Stimulated activated CD4-positive, alpha-beta T cell treated with anti-CD3 and anti-CD28 coated beads, Interleukin-12 subunit alpha, Interleukin-12 subunit beta, amount 100 ng/mL, for 24 hours (primary cell): ENCODE data around the gene TAOK1.

Source experiments
- DNase-seq, 2 experiments: peaks; one replicate each; pipeline ENCODE4 v3.0.0-alpha.2; 2020; ENCODE audit warnings: low read depth in 2 of 2

The TAOK1 gene

GRCh38 chr17:29583324-29584248 lies 193.4 kb downstream of the TAOK1 start:
- DNase-seq, result no peak

GRCh38 chr17:29584452-29585079 lies 194.4 kb downstream of the TAOK1 start:
- no peak for DNase-seq

- DNase-seq, result no peak
Observed at GRCh38 chr17:29585080-29585751, 195.1 kb downstream of the TAOK1 start.

GRCh38 chr17:29586676-29587469 lies 196.7 kb downstream of the TAOK1 start:
- DNase-seq, result no peak

- DNase-seq, result no peak
Observed at GRCh38 chr17:29587591-29587990, 197.4 kb downstream of the TAOK1 start.

GRCh38 chr17:29588017-29588561 lies 197.9 kb downstream of the TAOK1 start:
- no peak for DNase-seq

GRCh38 chr17:29588562-29589411 lies 198.6 kb downstream of the TAOK1 start:
- DNase-seq, result no peak

GRCh38 chr17:29589524-29590410 lies 199.6 kb downstream of the TAOK1 start, which contains the start of gene GIT1:
GIT1 (minus strand) TSS chr17:29589648; CDS start chr17:29589378, 270 bp downstream.
- DNase-seq, result peak; percentile 65 to 73

- no peak for DNase-seq
Observed at GRCh38 chr17:29590411-29591145, 200.4 kb downstream of the TAOK1 start.

- no peak for DNase-seq
Observed at GRCh38 chr17:29591146-29591736, 201.1 kb downstream of the TAOK1 start.

GRCh38 chr17:29591737-29592608 lies 201.8 kb downstream of the TAOK1 start:
- peak; percentile 66 to 85 for DNase-seq

GRCh38 chr17:29592850-29593551 lies 202.8 kb downstream of the TAOK1 start, which contains the start of gene ANKRD13B:
ANKRD13B (plus strand) TSS chr17:29593132; CDS start chr17:29593622, 490 bp downstream.
- no peak for DNase-seq

GRCh38 chr17:29593591-29594518 lies 203.7 kb downstream of the TAOK1 start:
- DNase-seq, result no peak

- no peak for DNase-seq
Observed at GRCh38 chr17:29594519-29595090, 204.4 kb downstream of the TAOK1 start.
